Non-pigmented ciliary epithelial cell (primary cell): ENCODE data around the gene PSMC3IP.
"Not testable (repeated sequence)": the region's sequence is repeated elsewhere in the genome, so short reads cannot be mapped to it uniquely, and the experiment has no call there.

Experiments used
- DNase-seq: peaks from one replicate; pipeline ENCODE4 v3.0.0-alpha.2; 2010; ENCODE audit warnings: low read depth

The PSMC3IP gene

GRCh38 chr17:42560246-42560645 is 17.3 kb downstream of the PSMC3IP start:
- no peak for DNase-seq

GRCh38 chr17:42559075-42559474 is 18.5 kb downstream of the PSMC3IP start:
- no peak for DNase-seq

- DNase-seq = not testable (repeated sequence)
Measured at GRCh38 chr17:42555961-42556617, 21.4 kb downstream of the PSMC3IP start.

- DNase-seq = no peak
Measured at GRCh38 chr17:42555122-42555622, 22.4 kb downstream of the PSMC3IP start.

GRCh38 chr17:42554250-42555121 is 23.0 kb downstream of the PSMC3IP start:
- DNase-seq = no peak

- no peak for DNase-seq
Measured at GRCh38 chr17:42553866-42554249, 23.7 kb downstream of the PSMC3IP start.

- DNase-seq = no peak
Measured at GRCh38 chr17:42553161-42553818, 24.2 kb downstream of the PSMC3IP start.

- DNase-seq = not testable (repeated sequence)
Measured at GRCh38 chr17:42552736-42553135, 24.8 kb downstream of the PSMC3IP start, which contains the start of gene HSD17B1. TSS of gene HSD17B1 (plus strand) at chr17:42552923. CDS start at chr17:42552934, 11 bp downstream.

GRCh38 chr17:42548993-42549755 is 28.4 kb downstream of the PSMC3IP start:
- no peak for DNase-seq

- no peak for DNase-seq
Measured at GRCh38 chr17:42548070-42548837, 29.3 kb downstream of the PSMC3IP start.

GRCh38 chr17:42547698-42548069 is 29.8 kb downstream of the PSMC3IP start:
- no peak for DNase-seq

- no peak for DNase-seq
Measured at GRCh38 chr17:42547001-42547461, 30.5 kb downstream of the PSMC3IP start.

GRCh38 chr17:42545755-42546505 is 31.6 kb downstream of the PSMC3IP start:
- DNase-seq = not testable (repeated sequence)

- no peak for DNase-seq
Measured at GRCh38 chr17:42544874-42545283, 32.6 kb downstream of the PSMC3IP start.

GRCh38 chr17:42543190-42544079 is 34.1 kb downstream of the PSMC3IP start:
- DNase-seq = no peak

- DNase-seq = no peak
Measured at GRCh38 chr17:42541041-42541833, 36.3 kb downstream of the PSMC3IP start.

- not testable (repeated sequence) for DNase-seq
Measured at GRCh38 chr17:42540558-42540957, 37.0 kb downstream of the PSMC3IP start.

- DNase-seq = no peak
Measured at GRCh38 chr17:42538482-42538881, 39.0 kb downstream of the PSMC3IP start.
